ENCODE measurements around the gene ETHE1.

Gene ETHE1

DNA sequence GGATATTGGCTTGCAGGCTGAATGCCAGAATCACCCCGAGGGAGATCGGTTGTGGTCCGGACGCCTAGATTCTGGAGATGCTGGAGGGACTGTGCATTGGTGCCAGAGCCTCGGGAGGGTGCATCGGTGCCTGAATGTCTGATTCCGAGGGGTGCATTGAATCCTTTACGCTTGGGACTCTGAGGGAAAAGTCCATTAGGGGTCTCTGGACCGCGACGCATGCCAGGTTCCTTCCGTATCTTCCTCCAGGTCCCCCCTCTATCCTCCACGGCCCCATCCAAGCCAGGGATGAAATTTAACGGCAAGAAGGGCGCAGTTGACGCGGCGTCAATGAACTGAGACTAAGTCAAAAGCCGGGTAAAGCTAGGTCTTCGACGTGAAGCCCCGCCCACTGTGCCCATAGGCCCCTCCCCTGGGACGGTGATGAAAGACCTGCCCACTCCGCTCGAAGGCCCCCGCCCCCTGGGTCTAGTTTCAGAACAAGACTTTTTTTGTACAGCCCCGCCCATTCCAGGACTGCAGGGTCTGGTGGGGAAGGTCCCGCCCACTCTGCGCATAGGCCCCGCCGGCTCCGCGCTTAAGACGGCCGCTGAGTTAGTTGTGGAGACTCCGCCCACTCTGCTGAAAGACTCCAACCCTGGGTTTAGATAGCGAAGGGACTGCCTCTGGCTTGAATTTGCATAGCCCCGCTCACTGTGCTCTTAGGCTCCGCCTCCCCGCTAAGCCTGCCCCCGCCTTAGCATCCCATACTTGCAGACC, 6.7 kb upstream of the ETHE1 start:
- TF ChIP-seq CTCF (IDR thresholded peaks at IDR 0.05; ENCODE audit: control insufficient read depth, insufficient read depth, low read depth, low read length, missing control alignments) = no peak
- DNase-seq (ENCODE audit: low read depth) = peak; percentile 98
- H3K4me3 ChIP-seq (ENCODE audit: control insufficient read depth, low read depth, low read length) = peak overlapping the region; percentile 58

DNA sequence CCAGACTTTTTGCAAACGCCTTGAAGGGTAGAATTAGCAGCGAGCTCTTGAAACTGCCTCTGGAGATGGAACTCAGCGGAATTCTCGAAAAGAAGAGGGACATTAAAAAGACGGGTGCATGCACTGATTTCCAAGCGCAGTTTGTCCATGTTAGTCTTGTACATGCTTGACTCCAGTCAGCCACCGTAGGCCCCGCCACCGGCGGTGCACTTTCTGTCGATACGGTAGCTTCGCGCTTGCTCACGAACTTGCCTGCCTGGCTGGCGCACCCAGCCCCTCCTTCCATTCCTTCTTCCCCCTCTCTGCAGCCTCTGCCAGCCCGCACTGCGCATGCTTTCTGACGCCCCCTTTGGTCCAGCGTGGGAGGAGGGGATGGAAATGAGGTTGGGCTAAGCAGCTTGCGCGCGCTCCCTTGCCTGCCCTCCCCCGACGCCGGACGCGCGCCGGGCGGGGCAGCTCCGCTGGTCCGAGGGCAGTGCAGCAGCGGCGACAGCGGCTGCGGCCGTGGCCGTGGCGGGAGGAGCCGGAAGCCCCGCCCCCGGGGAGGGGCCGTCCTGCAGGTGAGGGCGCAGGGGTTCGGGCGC, 6.1 kb upstream of the ETHE1 start, which contains the start of gene ZNF575:
TSS of gene ZNF575 (plus strand) at position 227 of the 584 bp plus-strand sequence. CDS start 1,235 bp downstream, outside the sequence.
- peak; percentile 82 for DNase-seq (ENCODE audit: low read depth)
- no peak for TF ChIP-seq CTCF (IDR thresholded peaks at IDR 0.05; ENCODE audit: control insufficient read depth, insufficient read depth, low read depth, low read length, missing control alignments)
- peak within 1 kb of the TSS; percentile 58 for H3K4me3 ChIP-seq (ENCODE audit: control insufficient read depth, low read depth, low read length)

DNA sequence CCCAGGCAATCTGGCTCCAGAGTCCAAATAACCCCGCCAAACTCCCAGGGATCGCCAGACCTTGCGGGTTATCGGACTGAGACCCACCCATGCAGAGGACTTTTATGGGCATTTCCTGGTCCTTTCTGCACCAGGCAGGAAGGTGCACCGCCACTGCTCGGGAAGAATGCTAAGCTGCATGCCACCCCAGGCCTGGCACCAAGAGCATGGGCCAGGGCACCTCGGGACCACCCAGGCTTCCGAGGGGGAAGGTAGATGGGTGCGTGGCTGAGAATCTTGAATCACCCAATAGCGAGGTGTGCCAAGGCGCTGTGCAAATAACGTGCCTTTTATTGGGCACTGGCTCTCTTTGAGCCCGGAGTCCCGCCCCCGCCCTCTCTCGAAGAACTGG, 5.6 kb upstream of the ETHE1 start:
- no peak for DNase-seq (ENCODE audit: low read depth)
- peak overlapping the region; percentile 58 for H3K4me3 ChIP-seq (ENCODE audit: control insufficient read depth, low read depth, low read length)
- TF ChIP-seq CTCF (IDR thresholded peaks at IDR 0.05; ENCODE audit: control insufficient read depth, insufficient read depth, low read depth, low read length, missing control alignments) = no peak

DNA sequence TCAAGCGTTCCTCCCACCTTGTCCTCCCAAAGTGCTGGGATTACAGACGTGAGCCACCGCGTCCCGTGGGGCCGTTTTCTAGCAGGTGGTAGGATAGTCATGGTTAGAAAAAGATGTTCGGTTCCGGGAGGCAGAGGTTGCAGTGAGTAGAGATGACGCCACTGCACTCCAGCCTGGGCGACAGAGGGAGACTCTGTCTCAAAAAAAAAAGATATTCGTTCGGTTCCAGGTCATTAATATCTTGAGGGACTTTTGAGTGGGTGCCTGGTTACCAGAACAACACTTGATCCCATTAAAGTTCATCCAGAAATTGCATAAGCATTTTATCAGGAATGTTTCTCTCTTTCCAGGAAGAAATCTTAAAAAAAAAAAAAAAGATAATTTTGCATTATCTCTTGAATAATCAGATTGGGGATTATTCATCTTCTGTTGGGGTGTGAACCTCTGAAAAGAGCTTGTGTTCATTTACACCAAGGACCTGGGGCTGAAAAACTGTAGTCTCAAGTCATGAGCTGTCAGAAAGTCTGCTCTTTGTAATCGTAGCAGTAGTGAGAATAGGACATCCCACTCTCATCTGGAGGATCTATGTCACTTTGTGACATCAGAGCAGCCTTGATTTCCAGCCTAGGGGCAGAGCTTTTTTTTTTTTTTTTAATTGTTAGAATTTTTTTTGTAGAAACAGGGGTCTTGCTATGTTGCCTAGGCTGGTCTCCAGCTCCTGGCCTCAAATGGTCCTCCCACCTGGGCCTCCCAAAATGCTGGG, 1.0 kb upstream of the ETHE1 start:
- DNase-seq (ENCODE audit: low read depth) = no peak
- peak overlapping the region; percentile 6; the same call in 1 of the 2 replicates for H3K4me3 ChIP-seq (ENCODE audit: control insufficient read depth, low read depth, low read length)
- no peak for TF ChIP-seq CTCF (IDR thresholded peaks at IDR 0.05; ENCODE audit: control insufficient read depth, insufficient read depth, low read depth, low read length, missing control alignments)

DNA sequence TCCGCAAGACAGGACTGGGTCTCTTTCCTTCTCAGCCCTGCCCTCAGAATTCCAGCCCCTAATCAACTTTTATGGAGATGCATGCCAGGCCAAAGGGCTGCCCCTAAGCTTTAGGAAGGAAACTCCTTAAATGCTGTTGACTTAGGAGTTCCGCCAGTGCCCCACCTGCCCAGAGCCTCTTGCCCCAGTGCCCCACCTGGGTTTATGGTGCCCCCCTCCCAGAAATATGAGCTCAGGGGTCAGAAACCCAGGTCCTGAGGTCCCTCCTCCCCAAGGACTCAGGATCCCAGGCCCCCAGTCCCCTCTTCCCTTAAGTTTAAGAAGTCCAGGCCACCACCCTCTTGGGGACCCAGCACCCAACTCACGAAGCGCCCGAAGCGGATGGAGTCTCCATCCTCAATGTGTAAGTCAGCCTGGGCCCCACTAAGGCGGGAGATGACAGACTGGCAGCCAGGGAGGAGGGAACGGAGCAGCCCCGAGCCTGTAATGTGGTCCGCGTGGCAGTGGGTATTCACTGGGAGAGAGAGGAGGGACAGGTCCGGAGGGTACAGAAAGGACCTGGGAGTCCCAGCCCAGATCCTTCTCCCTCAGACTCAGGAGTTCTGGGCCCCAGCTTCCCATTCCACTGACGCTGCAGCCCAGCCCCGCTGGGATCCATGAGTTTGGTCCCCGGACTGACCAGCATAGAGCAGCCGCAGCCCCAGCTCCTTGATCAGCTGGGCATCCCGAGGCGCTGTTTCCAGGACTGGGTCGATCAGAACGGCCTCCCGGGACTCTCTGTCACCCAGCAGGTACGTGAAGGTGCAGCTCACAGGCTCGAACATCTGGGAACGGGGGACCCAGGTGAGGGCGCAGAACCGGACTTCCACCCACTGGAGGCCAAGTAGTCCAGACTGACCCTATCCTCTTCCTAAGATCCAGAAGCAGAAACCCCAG, 897 bp downstream of the ETHE1 start:
- TF ChIP-seq CTCF (IDR thresholded peaks at IDR 0.05; ENCODE audit: control insufficient read depth, insufficient read depth, low read depth, low read length, missing control alignments) = no peak
- H3K4me3 ChIP-seq (ENCODE audit: control insufficient read depth, low read depth, low read length) = peak overlapping the region; percentile 80
- no peak for DNase-seq (ENCODE audit: low read depth)
